GM19395 (cell line): ENCODE measurements around the gene STX1A.
"Not testable (repeated sequence)": the region's sequence is repeated elsewhere in the genome, so short reads cannot be mapped to it uniquely, and the experiment has no call there.

Experiments
- ATAC-seq: cut with Tn5 transposase; IDR thresholded peaks from one replicate; pipeline ENCODE4 v1.9.1; 2021; ENCODE audit warnings: mild to moderate bottlenecking, moderate library complexity; ENCODE audit not compliant: unreplicated experiment

Gene STX1A

DNA sequence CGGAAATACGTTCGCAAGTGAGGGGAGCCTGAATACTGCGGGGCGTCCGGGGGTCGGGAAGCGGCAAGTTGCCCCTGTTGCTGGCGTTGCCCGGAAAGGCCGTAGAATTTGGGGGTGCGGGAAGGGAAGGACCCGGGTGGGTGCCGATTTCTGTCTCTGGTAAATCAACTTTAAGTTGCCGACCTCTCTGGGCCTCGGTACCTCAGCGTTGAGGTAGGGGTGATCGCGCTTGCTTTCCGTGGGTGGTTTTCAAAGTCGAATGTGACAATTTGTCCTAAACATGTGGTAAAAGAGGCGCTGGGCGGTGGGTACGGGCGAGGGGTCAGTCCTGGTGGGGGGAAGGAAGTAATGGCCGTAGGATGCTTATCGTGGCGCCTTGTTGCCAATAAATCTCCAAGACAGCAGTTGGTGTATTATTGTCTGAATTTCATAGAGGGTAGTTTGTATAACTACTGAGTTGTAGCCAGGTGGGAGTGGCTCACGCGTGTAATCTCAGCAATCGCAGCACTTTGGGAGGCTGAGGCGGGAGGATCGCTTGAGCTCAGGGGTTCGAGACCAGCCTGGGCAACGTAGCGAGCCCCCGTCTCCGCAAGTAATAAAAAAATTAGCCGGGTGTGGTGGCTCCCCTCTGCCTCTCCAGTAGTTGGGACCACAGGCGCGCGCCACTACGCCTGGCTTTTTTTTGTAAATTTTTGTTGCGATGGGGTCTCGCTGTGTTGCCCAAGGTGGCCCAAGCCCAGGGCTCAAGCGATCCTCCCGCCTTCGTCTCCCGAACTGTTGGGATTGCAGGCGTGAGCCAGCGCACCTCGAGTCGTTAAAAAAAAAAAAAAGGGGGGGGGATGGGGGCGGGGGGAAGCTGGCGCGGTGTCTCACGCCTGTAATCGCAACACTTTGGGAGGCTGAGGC, 35.4 kb downstream of the STX1A start:
- ATAC-seq, result peak; percentile 25

DNA sequence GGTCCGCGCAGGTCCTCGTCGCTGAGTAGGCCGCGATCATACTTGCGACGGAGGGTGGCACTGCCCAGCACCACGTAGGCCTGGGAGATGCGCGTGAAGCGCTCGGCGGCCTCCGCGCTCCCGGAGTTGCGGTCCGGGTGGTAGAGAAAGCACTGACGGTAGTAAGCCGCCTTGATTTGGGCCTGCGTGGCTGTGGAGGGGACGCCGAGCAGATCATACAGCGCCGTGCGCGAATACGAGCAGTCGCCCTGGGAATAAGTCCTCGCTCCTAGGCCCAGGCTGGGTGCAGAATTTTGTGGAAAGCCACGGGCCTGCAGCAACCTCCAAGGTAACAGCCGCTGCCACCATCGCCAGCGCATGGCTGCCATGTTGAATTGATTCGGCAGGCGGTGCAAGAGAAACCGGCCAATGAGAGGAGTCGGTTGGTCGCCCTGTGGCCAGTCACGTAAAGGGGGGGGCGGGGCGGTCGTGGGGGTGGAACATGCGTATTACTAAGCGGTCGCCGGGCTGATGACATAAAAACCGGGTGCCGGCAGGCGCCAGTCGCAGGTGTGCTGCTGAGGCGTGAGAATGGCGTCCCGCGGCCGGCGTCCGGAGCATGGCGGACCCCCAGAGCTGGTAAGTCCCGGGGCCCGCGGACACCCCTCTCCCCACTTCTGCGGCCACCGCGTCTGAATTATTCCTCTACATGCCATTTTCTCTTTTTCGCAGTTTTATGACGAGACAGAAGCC, 36.2 kb downstream of the STX1A start, which contains the start of the genes BUD23 and DNAJC30:
Gene BUD23, plus strand, starts transcription at position 542 of the 732 bp plus-strand sequence. Its CDS starts 29 bp downstream, at position 571.
Gene DNAJC30, minus strand, starts transcription at position 398 of the 732 bp plus-strand sequence. Its CDS starts 30 bp downstream, at position 368.
- ATAC-seq, result peak; percentile 90

DNA sequence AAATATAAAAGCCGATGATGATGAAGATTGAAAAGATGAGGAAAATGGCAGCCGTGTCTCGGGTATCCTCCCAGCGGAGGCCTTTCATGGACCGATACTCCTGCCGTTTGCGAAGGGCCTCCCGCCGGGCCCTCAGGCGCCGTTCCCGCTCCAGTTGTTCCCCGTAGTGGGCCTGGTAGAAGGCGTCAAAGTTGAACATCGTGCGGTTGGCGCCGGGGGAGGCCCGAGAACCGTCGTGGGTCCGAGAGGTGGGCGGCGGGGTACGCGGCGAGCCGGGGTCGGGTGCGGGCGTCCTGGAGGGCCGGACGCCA, 36.8 kb downstream of the STX1A start:
- ATAC-seq, result no peak

DNA sequence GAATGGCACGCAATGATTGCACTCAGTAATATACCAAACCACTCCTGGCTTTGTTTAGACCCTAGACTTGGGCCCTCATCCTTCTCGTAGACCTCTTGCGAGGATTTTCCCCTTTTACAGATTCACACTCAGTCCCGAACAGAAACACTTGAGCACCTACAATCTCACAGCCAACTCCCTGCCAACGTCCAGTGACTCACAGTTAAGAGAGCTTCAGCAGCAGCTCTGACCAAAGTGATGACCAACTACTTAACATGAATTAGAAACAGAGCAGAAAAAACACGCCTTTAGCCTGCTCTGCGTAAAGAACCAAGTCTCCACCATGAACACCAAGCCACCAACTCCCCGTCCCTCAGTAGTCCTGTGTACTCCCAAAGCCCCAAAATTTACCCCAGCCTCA, 38.4 kb downstream of the STX1A start:
- ATAC-seq, result no peak

DNA sequence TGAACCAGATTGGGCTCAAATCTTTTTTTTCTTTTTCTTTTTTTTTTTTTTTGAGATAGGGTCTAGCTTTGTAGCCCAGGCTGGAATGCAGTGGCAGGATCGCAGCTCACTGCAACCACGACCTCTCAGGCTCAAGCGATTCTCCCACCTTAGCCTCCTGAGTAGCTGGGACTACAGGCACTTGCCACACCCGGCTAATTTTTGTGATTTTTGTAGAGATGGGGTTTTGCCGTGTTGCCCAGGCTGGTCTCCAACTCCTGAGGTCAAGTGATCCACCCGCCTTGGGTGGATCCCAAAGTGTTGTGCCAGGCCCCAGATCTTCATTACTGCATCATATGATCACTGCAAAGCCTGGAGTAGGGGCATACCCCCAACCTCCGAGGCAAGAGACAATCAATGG, 39.0 kb downstream of the STX1A start:
- ATAC-seq, result no peak

DNA sequence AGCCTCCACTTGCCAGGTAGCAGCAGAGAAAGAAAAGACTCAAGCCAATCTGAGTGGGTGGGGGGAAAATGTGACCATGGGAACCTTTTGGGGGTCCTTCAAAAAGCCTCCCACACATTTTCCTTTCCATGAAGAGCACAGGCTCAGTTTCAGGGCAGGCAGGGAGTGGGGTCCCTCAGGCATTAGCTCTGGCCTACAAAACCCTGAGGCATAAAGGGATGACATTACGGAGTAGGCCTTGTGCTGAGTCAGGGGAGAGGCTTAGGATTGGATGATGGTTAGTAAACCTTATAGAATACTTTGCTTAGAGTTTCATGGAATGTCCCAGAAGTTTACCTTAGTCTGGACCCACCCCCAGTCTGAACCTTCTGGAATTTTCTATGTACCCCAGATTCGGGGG, 39.8 kb downstream of the STX1A start:
- no peak for ATAC-seq

DNA sequence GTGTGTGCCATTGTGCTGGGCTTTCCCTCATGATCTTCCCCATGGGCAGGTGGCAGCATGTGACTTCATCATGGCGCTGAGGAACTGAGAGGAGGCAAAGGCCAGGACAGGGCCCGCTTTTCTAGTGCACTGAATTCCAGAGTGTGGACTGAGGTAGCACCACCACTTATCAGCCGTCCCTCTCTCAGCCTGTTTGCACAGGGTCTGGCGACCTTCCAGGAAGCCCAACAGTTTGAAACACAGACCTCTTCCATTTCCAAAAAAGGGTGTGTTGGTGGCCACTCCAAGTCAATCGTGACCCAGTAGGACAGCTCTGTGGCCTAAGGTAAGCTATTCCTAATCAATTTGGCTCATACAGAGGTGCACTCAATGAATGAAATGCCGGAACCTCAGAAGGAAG, 40.6 kb downstream of the STX1A start:
- no peak for ATAC-seq

DNA sequence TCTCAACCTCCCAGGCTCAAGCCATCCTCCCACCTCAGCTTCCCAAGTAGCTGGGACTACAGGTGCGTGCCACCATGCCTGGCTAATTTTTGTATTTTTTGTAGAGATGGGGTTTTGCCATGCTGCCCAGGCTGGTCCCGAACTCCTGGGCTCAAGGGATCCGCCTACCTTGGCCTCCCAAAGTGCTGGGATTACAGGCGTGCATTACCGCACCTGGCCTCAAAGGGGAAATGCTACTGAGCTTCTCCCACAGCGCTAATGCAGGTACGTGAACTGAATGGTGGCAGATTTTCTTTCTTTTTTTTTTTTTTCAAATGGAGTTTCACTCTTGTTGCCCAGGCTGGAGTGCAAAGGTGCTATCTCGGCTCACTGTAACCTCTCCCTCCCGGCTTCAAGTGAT, 43.4 kb downstream of the STX1A start:
- ATAC-seq, result not testable (repeated sequence)

DNA sequence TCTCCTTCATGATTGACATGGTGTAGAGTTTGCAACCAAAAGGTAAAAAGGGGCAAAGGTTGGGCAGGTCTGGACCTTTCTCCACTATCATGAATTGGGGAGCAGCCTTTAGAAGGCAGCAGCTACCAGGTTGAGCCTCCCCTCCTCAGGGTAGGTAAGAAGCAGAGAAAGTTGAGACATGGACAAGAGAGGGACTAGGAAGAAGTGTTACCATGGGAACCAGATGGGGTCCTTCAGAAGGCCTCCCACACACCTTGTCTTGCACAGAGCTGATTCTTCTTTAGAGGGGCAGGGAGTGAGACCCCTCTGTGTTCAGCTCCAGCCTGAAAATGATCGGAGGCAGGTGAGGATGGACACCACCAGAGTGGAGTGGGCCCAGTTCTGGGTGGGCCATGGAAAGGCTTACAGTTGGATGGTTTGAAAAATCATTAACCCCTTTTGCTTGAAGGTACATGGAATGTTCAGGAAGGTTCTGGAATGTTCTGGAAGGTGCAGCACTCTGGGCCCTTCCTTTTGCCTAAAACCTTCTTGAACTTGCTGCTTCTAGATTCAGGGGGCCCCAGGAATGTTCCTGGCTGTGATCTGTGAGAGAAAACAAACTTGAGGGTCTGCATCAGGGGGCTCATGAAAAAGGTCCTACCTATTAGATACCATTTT, 44.9 kb downstream of the STX1A start:
- no peak for ATAC-seq

DNA sequence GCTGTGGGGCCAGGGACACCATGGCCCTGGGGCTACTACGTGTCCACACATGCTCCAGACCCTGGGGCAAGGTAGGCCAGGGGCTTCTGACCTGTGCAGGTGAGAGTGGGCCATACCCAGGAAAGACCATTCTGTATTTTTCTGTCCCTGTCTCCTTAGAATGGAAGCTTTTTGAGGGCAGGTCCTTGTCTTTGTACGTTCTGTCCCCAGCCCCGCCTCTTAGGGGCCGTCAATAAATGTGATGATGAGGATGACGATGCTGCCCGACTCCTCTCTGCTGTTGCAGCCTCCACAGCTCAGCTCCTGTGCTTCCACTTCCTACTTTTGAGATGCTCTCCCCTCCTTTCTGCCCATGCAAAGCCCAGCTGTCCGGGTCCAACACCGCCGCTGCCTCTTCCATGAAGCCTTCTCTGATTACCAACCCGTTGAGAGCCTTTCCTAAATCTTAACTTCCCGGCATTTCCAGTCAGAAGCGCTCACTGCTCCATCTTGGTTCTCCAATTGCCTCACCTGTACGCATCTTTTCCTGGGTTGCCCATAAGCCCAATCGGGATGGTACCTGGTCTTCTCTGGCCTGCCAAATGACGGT, 47.5 kb downstream of the STX1A start:
- no peak for ATAC-seq

DNA sequence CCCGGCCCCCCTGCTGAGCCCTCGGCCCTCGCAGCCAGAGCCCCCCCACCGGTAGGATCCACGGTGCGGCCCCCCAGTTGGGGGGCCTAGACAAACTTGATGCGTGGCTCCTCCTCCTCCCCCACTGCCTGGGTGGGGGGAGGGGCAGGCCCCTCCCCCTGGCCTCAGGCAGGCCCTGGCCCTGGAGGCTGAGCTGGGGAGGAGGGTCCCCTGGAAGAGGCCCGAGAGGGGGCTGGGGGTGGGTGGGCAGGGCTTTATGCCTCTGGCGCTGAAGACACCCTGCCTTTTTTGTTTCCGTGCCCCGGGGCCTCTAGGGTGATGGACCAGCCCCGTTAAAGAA, 48.2 kb downstream of the STX1A start:
- no peak for ATAC-seq

DNA sequence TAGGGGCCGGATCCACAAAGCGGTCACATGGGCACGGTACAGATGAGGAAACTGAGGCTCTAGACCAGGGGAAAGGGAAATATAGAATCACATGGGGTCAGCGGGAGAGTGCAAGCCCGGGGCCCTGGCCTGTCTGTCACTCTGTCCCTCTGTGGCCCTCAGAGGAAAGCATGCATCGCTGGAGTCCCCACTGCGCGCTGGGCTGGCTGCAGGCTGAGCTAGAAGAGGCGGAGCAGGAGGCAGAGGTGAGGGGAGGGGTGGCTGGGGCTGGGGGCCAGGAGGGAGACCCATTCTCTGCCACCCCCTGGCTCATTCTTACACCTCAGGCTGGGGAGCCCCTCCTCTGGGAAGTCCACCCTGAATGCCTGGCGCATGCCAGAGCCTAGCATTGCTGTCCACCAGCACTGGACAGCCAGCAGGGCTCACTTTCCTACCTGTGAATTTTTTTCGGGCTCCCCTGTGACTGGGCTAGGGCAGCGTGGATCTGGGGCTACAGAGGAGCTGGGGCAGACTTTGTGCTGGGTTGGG, 49.5 kb downstream of the STX1A start:
- no peak for ATAC-seq

DNA sequence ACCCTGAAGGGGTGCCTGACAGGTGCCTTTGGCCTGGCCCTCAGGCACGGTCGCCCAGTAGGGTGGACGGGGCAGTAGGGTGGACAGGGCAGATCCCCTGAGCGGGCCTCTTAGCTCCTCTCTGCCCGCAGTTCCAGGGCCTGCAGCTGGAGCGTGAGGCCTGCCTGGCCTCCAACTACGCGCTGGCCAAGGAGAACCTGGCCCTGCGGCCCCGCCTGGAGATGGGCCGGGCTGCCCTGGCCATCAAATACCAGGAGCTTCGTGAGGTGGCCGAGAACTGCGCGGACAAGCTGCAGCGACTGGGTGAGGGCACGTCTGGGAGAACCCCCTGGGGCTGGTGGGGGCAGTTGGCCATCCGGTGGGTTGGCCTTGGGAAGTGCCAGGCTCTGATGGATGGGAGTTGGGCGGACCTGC, 50.2 kb downstream of the STX1A start:
- no peak for ATAC-seq

DNA sequence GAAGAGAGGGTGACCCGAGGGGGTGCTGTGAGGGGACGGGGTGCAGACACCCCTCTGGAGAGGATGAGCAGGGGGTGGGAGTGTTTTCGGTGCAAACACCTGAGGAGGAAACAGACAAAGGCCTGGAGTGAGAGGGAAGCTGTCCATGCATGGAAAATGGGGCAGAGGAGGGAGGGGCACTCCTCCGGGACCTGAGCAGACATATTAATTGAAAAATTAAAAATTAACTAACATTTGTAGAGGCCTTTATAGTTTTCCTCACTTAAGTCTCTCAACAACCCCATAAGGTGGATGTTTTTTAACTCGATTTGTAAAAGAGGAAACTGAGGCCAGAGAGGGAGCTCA, 50.6 kb downstream of the STX1A start:
- no peak for ATAC-seq

DNA sequence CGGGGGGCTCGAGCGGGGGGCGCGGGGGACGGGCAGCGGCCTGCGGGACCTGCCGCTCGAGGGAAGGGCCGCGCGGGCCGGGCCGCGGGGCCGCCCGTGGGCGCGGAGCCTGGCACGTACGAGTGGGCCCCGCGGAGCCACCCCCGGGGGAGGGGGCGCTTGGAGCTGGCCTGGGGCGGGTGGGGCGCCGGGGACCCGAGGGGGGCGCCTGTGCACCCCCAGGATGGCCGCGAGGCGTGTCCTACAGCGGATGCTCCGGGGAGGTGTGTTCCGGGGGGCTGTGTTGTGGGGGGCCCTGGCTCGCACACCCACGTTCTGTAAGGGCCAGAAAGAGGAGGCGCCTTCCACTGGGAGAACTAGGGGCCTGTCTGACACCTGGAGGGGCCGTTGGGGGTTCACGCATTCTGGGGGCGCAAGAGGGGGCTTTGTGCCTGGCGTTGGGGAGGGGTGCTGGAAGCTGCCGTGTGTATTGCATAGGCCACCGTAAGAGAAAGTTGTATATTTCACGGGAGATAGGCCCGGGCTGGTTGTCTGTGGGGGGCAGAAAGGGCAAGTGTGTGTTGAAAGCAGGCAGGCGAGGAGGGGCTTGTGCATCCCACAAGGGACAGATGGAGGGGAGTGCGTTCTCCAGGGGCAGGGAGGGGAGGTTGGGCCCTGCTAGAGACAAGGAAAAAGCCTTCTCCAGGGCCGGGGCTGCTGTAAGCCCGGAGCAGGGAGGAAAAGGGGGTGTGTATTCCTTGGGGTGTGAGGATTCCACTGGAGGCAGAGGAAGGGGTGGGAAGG, 51.2 kb downstream of the STX1A start:
- peak; percentile 8 for ATAC-seq

DNA sequence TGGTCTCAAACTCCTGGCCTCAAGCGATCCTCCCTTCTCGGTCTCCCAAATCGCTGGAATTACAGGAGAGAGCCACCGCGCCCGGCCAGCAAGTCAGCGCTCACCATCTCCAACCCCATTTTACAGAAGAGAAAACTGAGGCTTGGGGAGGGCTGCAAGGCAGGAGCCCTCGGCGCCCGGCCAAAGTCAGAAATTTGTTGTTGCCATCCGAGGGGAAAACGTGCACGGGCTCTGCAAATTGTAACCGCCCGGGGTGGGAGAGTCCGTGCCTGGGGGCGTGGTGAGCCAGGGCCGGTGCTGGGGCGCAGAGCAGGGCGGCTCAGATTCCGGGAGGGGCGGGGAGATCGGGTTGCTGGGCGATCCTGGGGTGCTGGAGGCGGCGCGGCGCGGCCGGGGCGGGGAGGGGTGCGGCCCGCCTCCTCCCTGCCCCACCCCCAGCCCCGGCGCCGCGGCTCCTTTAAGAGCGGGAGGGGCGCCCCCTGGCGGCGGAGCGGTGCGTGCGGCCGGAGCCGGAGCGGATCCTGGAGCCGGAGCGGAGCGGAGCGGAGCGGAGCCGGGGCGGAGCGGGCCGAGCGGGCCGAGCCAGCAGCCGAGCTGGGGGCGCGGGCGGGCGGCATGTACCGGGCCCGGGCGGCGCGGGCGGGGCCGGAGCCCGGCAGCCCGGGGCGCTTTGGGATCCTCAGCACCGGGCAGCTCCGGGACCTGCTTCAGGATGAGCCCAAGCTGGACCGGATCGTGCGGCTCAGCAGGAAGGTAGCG, 51.9 kb downstream of the STX1A start, which contains the start of gene VPS37D:
Gene VPS37D, plus strand, starts transcription at position 488 of the 759 bp plus-strand sequence. Its CDS starts 128 bp downstream, at position 616.
- ATAC-seq, result peak; percentile 85

DNA sequence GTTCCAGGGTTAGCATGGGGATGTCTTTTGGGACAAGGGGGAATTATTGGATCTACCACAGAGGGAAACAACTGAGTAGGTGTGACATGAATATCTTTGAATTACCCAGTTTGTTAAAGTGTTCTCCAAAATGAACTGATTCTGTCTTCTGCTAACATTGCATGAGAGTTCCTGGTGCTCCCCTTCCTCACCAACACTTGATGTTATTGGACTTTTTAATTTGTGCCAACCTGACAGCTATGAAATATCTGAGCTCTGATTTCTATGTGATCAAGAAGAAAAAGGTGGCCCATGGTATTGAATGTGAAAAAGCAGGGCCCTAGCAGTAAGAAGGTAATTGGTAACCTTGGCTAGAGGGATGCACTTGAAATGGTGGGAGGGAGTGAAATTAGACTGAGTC, 56.4 kb downstream of the STX1A start:
- no peak for ATAC-seq

DNA sequence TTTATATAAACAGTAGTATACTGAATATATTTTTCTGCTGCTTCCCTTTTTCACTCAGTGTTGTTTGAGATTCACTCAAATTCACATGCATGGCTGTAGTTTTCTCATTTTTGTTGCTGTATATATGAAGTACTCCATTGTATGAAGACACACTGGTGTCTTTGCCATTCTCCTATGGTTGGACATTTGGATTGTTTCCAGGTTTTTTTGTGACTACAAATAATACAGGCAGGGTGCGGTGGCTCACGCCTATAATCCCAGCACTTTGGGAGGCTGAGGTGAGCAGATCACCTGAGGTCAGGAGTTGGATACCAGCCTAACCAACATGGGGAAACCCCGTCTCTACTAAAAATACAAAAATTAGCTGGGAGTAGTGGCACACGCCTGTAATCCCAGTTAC, 58.9 kb downstream of the STX1A start:
- ATAC-seq, result not testable (repeated sequence)

DNA sequence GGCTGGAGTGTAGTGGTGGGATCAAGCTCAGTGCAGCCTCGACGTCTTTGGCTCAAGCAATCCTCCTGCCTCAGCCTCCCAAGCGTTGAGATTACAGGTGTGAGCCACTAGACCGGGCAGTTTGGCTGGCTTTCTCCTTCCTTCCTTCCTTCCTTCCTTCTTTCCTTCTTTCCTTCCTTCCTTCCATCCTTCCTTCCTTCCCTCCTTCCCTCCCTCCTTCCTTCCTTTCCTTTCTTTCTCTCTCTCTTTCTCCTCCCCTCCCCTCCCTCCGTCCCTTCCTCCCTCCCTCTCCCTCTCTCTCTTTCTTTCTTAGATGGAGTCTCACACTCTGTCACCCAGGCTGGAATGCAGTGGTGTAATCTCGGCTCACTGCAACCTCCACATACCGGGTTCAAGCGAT, 59.5 kb downstream of the STX1A start:
- ATAC-seq, result no peak
